ENCODE data around the gene MIB2. TPM values are rescaled to one million over a fixed set of nuclear protein-coding genes. Genes with fewer than 3 reads are reported as not detected.
A peak's percentile ranks its signal among the peaks of the same experiment; 100 is the strongest.
"Not testable (repeated sequence)": the region's sequence is repeated elsewhere in the genome, so short reads cannot be mapped to it uniquely, and the experiment has no call there.

The MIB2 gene
- total and polyA plus RNA-seq, 9 donors = 43.2 to 111 (median 72.4) TPM

DNA sequence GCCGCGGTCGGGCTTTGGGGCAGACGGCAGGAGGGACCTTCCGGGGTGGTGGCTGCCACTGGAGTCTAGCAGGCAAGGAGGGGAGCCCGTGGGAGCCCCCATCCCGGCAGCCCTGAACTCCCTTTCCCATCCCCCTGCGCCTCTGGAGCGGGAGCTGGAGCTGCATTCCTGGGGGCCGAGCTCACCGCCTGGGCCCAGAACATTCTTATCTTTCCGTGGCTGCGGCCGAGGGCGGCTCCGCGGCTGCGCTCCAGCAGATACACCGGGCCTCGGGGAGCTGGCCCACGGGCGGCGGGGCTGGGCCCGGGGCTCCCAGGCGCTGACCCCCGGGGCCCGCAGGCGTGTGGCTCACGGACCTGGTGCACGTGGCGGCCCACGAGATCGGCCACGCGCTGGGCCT is 18.1 kb downstream of the MIB2 start:
- not testable (repeated sequence) for H3K9me3 ChIP-seq (replicated peaks; ENCODE audit: control insufficient read depth, low read depth, low read length); H3K4me1 ChIP-seq (ENCODE audit: control insufficient read depth, insufficient read depth, low read length); DNase-seq; H3K27ac ChIP-seq (ENCODE audit: low read length); H3K4me3 ChIP-seq (ENCODE audit: low read length)
- Histone ChIP-seq H3K27me3 (ENCODE audit: control insufficient read depth, insufficient read depth, low read length) (peaks cover 13% of the 10 kb centered on the region), H3K36me3 (ENCODE audit: control insufficient read depth, insufficient read depth, low read length) (peaks cover 16% of the 10 kb centered on the region)
- no CpG with 5 or more reads among the region's 35 CpGs for WGBS (ENCODE audit: insufficient coverage)

DNA sequence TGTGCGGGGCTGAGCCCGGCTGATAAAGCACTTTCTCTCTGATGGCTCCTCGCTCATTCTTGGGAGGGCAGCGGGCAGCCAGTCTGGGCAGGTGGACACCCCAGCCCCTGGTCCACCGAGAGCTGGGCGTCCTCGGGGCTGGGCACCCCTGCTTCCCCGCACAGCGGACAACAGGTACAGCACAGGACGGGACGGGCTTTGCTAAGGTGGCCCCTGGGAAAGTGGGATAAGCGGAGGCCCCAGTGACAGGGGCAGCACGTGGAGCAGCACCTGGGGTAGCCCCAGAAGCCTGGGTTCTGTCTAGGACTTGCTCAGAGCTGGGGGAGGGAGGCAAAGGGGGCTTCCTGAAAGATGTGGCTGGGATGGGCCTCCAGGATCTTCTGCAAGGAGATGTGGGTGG is 19.3 kb downstream of the MIB2 start:
- not testable (repeated sequence) for H3K4me3 ChIP-seq (ENCODE audit: low read length); H3K4me1 ChIP-seq (ENCODE audit: control insufficient read depth, insufficient read depth, low read length); H3K9me3 ChIP-seq (replicated peaks; ENCODE audit: control insufficient read depth, low read depth, low read length); H3K27ac ChIP-seq (ENCODE audit: low read length); DNase-seq
- 96% methylated on average over 7 of the region's 13 CpGs for WGBS (ENCODE audit: insufficient coverage)
- H3K36me3 ChIP-seq (ENCODE audit: control insufficient read depth, insufficient read depth, low read length) = peaks cover 21% of the 10 kb centered on the region
- peaks cover 13% of the 10 kb centered on the region for H3K27me3 ChIP-seq (ENCODE audit: control insufficient read depth, insufficient read depth, low read length)

DNA sequence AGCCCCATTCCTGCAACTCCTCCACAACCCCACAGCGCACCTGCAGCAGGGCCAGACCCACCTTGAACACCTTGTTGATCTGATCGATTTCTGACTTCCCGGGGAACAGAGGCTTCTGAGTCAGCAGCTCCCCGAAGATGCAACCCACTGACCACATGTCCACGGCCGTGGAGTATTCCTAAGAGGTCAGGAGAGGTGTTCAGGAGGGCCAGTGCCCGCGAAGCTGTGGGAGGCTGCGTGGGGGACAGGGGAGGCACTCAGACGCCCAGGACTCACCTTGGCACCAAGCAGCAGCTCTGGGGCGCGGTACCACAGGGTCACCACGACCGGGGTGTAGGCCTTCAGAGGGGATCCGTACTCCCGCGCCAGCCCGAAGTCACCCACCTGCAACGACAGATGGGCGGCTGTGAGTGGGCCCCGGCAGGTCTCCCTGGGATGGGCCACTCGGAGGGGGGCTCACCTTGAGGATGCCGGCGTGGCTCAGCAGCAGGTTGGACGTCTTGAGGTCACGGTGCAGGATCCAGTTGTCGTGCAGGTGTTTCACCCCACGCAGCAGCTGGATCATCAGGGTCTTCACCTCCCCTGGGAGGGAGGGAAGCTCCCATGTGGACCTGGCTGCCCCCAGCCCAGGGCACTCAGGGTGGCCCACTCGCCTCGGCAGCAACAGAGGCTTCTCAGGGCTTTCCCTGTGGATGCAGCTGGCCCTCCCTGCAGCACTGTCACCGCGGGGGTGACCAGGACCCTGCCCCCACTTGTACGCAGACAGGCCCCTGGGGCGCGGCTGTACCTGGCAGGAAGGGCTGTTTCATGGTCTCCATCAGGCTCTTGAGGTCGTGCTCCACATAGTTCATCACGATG is 21.6 kb downstream of the MIB2 start:
- H3K27me3 ChIP-seq (ENCODE audit: control insufficient read depth, insufficient read depth, low read length); H3K4me3 ChIP-seq (ENCODE audit: low read length); H3K4me1 ChIP-seq (ENCODE audit: control insufficient read depth, insufficient read depth, low read length); H3K27ac ChIP-seq (ENCODE audit: low read length); DNase-seq; H3K9me3 ChIP-seq (replicated peaks; ENCODE audit: control insufficient read depth, low read depth, low read length): not testable (repeated sequence)
- 89% methylated on average over 33 of the region's 37 CpGs for WGBS (ENCODE audit: insufficient coverage)
- H3K36me3 ChIP-seq (ENCODE audit: control insufficient read depth, insufficient read depth, low read length) = peaks cover 22% of the 10 kb centered on the region

DNA sequence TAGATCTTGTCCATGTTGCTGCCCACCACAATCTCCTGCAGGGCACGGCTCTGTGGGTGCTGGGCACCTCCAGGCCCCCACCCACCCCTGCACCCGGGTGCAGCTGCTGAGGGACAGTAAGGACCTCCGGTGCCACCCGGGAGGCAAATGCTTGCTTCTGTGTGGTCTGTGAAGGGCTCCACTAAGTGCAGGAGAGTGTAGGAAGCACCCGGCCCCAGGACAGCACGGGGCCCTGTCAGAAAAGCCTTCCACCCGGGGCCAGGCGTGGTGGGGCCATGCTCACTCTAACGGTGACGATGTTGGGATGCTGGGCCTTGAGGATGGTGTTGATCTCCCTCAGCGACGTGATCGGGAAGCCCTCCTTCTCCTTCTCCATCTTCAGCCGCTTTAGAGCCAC is 22.2 kb downstream of the MIB2 start:
- WGBS (ENCODE audit: insufficient coverage) = 78% methylated on average over 3 of the region's 14 CpGs
- not testable (repeated sequence) for H3K4me3 ChIP-seq (ENCODE audit: low read length); DNase-seq; H3K27me3 ChIP-seq (ENCODE audit: control insufficient read depth, insufficient read depth, low read length); H3K9me3 ChIP-seq (replicated peaks; ENCODE audit: control insufficient read depth, low read depth, low read length); H3K27ac ChIP-seq (ENCODE audit: low read length); H3K4me1 ChIP-seq (ENCODE audit: control insufficient read depth, insufficient read depth, low read length)
- H3K36me3 ChIP-seq (ENCODE audit: control insufficient read depth, insufficient read depth, low read length) = peaks cover 22% of the 10 kb centered on the region

DNA sequence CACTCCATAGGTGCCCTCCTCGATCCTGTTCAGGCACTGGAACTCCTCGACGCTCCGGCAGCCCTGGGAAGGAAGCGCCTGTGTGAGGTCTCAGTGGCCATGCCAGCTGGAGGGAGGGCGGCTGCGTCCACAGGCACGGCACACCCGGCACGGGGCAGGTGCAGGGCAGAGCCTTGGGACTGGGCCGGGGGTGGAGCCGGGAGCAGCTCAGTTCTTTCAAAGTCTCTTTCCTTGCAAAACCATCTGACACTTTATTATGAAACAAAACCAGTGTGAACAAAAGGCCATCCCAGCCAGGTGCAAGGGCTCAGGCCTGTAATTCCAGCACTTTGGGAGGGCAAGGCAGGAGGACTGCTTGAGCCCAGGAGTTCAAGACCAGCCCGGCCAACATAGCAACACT is 23.2 kb downstream of the MIB2 start:
- not testable (repeated sequence) for H3K4me1 ChIP-seq (ENCODE audit: control insufficient read depth, insufficient read depth, low read length); DNase-seq; H3K4me3 ChIP-seq (ENCODE audit: low read length); H3K27ac ChIP-seq (ENCODE audit: low read length); H3K9me3 ChIP-seq (replicated peaks; ENCODE audit: control insufficient read depth, low read depth, low read length); H3K27me3 ChIP-seq (ENCODE audit: control insufficient read depth, insufficient read depth, low read length)
- WGBS (ENCODE audit: insufficient coverage) = no CpG with 5 or more reads among the region's 13 CpGs
- peaks cover 22% of the 10 kb centered on the region for H3K36me3 ChIP-seq (ENCODE audit: control insufficient read depth, insufficient read depth, low read length)

DNA sequence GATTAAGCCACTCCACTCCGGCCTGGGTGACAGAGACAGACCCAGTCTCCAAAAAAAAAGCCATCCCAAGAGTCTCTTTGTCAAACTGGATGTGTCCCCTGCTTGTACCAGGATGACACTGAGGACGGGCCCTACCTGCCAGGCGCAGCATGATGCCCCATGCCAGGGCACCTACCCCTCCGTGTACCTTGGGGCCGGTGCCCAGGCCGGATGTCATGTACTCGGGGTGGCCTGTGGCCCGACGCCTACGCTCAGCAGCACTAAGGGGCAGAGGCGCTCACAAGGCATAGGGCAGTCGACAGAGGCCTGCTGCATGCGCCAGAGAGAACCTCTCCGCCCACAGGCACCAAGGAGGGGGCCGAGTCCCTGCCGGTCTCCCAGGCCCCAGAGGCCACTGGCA is 24.1 kb downstream of the MIB2 start:
- DNase-seq; H3K9me3 ChIP-seq (replicated peaks; ENCODE audit: control insufficient read depth, low read depth, low read length); H3K4me3 ChIP-seq (ENCODE audit: low read length); H3K4me1 ChIP-seq (ENCODE audit: control insufficient read depth, insufficient read depth, low read length); H3K27me3 ChIP-seq (ENCODE audit: control insufficient read depth, insufficient read depth, low read length); H3K27ac ChIP-seq (ENCODE audit: low read length): not testable (repeated sequence)
- 96% methylated on average over 8 of the region's 16 CpGs for WGBS (ENCODE audit: insufficient coverage)
- H3K36me3 ChIP-seq (ENCODE audit: control insufficient read depth, insufficient read depth, low read length) = peaks cover 22% of the 10 kb centered on the region

DNA sequence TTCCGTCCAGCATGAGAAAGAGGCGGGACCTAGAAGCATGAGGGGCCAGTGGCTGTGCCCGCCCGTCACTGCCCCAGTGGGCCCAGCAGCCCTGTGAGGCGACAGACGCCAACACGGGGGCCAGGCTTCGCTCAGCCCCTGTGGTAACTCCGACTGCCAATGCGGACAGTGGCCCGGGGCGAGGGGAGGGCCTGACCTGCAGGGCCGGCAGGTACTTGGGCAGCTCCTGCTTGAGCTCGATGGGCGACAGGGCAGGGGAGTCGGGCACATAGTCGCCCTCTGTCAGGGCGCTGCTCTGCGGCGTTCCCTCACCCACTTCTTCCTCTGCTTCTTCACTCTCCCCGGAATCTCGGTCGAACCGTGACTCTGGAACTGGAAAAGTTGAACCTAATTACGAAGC is 24.8 kb downstream of the MIB2 start:
- not testable (repeated sequence) for H3K4me3 ChIP-seq (ENCODE audit: low read length); H3K27me3 ChIP-seq (ENCODE audit: control insufficient read depth, insufficient read depth, low read length); DNase-seq; H3K9me3 ChIP-seq (replicated peaks; ENCODE audit: control insufficient read depth, low read depth, low read length); H3K4me1 ChIP-seq (ENCODE audit: control insufficient read depth, insufficient read depth, low read length); H3K27ac ChIP-seq (ENCODE audit: low read length)
- no CpG with 5 or more reads among the region's 25 CpGs for WGBS (ENCODE audit: insufficient coverage)
- peaks cover 22% of the 10 kb centered on the region for H3K36me3 ChIP-seq (ENCODE audit: control insufficient read depth, insufficient read depth, low read length)

DNA sequence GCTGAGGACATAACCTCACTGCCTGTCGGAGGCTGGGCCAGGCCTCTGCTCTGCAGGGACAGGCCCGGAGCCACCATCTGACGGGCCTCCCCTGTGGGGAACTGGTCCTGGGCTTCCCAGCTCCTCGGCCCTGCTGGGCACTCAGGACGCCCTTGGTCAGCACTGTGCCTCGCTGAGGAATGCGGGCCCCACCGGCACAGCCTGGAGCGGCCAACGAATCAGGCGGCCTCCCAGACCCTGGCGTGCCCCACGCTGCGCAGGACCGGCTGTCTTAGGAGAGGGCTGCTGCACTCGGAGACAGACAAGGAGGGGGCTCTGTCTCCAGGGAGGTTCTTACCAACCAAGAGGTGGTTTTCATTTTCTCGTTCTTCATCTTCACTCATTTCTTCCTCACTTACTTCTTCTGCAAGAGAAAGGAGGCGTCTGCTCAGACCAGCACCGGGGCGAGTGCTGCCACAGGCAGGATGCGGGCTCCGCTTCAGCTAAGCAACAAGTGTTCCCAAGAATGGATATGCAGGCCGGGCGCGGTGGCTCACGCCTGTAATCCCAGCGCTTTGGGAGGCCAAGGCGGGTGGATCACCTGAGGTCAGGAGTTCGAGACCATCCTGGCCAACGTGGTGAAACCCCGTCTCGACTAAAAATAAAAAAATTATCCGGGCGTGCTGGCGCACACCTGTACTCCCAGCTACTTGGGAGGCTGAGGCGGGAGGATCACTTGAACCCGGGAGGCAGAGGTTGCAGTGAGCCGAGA is 25.6 kb downstream of the MIB2 start:
- H3K36me3 ChIP-seq (ENCODE audit: control insufficient read depth, insufficient read depth, low read length) = peaks cover 22% of the 10 kb centered on the region
- H3K27ac ChIP-seq (ENCODE audit: low read length); H3K9me3 ChIP-seq (replicated peaks; ENCODE audit: control insufficient read depth, low read depth, low read length); H3K27me3 ChIP-seq (ENCODE audit: control insufficient read depth, insufficient read depth, low read length); DNase-seq; H3K4me1 ChIP-seq (ENCODE audit: control insufficient read depth, insufficient read depth, low read length); H3K4me3 ChIP-seq (ENCODE audit: low read length): not testable (repeated sequence)
- 96% methylated on average over 6 of the region's 38 CpGs for WGBS (ENCODE audit: insufficient coverage)

DNA sequence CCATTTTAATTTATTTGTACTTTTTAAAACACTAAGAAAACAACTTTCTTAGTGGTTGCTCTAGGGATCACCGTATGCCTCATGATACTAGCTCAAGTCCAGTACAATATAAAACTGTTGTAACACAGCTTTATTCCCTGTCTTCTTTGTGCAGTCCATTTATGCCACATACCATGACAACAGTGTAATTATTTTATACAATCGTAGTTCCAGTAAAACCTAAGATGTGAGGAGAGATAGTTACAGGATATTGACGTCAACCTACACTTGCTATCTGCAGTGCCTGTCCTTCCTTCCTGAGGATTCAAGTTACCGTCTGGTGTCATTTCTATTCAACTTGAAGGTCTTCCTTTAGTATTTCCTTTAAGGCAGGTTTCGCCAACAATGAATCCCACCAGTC is 31.0 kb downstream of the MIB2 start:
- H3K4me1 ChIP-seq (ENCODE audit: control insufficient read depth, insufficient read depth, low read length); DNase-seq; H3K9me3 ChIP-seq (replicated peaks; ENCODE audit: control insufficient read depth, low read depth, low read length); H3K27me3 ChIP-seq (ENCODE audit: control insufficient read depth, insufficient read depth, low read length); H3K4me3 ChIP-seq (ENCODE audit: low read length): not testable (repeated sequence)
- WGBS (ENCODE audit: insufficient coverage) = 60% methylated on average over 1 of the region's 5 CpGs
- Histone ChIP-seq H3K36me3 (ENCODE audit: control insufficient read depth, insufficient read depth, low read length) (peaks cover 22% of the 10 kb centered on the region), H3K27ac (ENCODE audit: low read length) (peak overlapping the region; percentile 9)

DNA sequence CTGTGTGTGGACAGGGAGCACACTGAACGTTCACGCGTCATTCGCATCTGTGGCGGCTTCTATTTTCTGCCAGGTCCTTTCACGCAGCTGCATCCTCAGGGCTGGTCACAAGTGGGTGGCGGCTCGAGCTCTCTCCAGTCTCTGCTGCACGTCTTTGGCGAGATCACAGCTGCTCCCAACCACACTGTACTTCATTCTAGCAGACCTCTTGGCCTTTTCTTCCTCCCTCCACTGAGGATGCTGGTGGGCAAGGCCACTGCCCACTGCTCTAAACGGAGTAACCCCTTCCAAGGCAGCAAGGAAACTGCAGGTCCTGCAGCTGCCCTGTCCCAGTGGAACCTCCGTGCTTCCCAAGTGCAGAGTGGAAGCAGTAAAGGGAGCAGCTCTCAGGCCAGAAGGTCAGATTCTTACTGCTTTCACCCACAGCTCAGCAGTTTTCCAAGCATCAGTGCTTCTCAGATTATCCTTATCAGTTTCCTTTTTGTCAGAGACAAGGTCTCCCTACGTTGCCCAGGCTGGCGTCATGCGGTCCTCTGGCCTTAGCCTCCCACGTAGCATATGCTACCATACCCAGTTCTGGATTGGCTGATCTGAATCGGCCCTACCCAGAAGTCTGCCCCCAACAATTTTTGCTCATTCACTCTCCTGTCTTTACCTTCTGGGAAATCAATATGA is 32.4 kb downstream of the MIB2 start:
- not testable (repeated sequence) for H3K9me3 ChIP-seq (replicated peaks; ENCODE audit: control insufficient read depth, low read depth, low read length); H3K27me3 ChIP-seq (ENCODE audit: control insufficient read depth, insufficient read depth, low read length); H3K4me3 ChIP-seq (ENCODE audit: low read length); DNase-seq; H3K4me1 ChIP-seq (ENCODE audit: control insufficient read depth, insufficient read depth, low read length); H3K27ac ChIP-seq (ENCODE audit: low read length)
- WGBS (ENCODE audit: insufficient coverage) = 96% methylated on average over 11 of the region's 17 CpGs
- peaks cover 34% of the 10 kb centered on the region for H3K36me3 ChIP-seq (ENCODE audit: control insufficient read depth, insufficient read depth, low read length)

All from muscle of leg (tissue), 11 donors.